Smooth muscle cell (in vitro differentiated cells): Measurements from ENCODE around the gene SLC2A11. TPM values are rescaled to one million over a fixed set of nuclear protein-coding genes. Genes with fewer than 3 reads are reported as not detected.

Source experiments
- DNase-seq: peaks from one replicate; lab custom pipeline; 2025; ENCODE audit not compliant: unreplicated experiment; lab: John Stamatoyannopoulos, UW
- H2AFZ ChIP-seq: fragments of 200-600 bp; sonication (generic); 2 replicates; pipeline ENCODE4 v1.6.0; 2016; ENCODE audit warnings: antibody characterized with exemption, low read depth, mild to moderate bottlenecking
- H3F3A ChIP-seq: fragments of 200-600 bp; sonication (generic); 2 replicates; pipeline ENCODE4 v1.6.0; 2017; ENCODE audit warnings: antibody characterized with exemption, low read depth
- H3K27ac ChIP-seq: fragments of 200-600 bp; sonication (generic); 2 replicates; pipeline ENCODE4 v1.5.1; 2016; ENCODE audit warnings: low read depth, mild to moderate bottlenecking
- H3K27me3 ChIP-seq: fragments of 200-600 bp; sonication (generic); 2 replicates; pipeline ENCODE4 v1.6.1; 2016; ENCODE audit warnings: low read depth, mild to moderate bottlenecking
- H3K36me3 ChIP-seq: fragments of 200-600 bp; sonication (generic); 2 replicates; pipeline ENCODE4 v1.5.1; 2016; ENCODE audit warnings: low read depth
- H3K4me1 ChIP-seq: fragments of 200-600 bp; sonication (generic); 2 replicates; pipeline ENCODE4 v1.5.1; 2016; ENCODE audit warnings: low read depth
- H3K4me2 ChIP-seq: fragments of 200-600 bp; sonication (generic); 2 replicates; pipeline ENCODE4 v1.6.0; 2016; ENCODE audit warnings: mild to moderate bottlenecking
- H3K4me3 ChIP-seq: fragments of 200-600 bp; sonication (generic); 2 replicates; pipeline ENCODE4 v1.5.1; 2016; ENCODE audit warnings: mild to moderate bottlenecking
- H3K79me2 ChIP-seq: fragments of 200-600 bp; sonication (generic); 2 replicates; pipeline ENCODE4 v1.6.0; 2016; ENCODE audit warnings: low read depth, mild to moderate bottlenecking
- H3K9ac ChIP-seq: fragments of 200-600 bp; sonication (generic); 2 replicates; pipeline ENCODE4 v1.6.0; 2016; ENCODE audit warnings: low read depth
- H3K9me3 ChIP-seq: fragments of 200-600 bp; sonication (generic); replicated peaks from 2 replicates; pipeline ENCODE4 v1.5.1; 2016; ENCODE audit warnings: low read depth
- H4K20me1 ChIP-seq: fragments of 200-600 bp; sonication (generic); 2 replicates; pipeline ENCODE4 v1.6.0; 2016; ENCODE audit warnings: low read depth
- WGBS: methylation state at CpG from one replicate; pipeline ENCODE4 v1.1.7; 2016; ENCODE audit warnings: low lambda C conversion rate; 5-methylcytosine and 5-hydroxymethylcytosine counted together
- polyA plus RNA-seq: library from polyadenylated mRNA; unstranded; fragments of >200 nt; fragmentation: Nextera tagmentation; extraction: Ambion mirVana; gene quantifications from 2 replicates; pipeline ENCODE4 v1.2.1, GENCODE V29; 2016
- total RNA-seq: library from RNA; depleted of rRNA; stranded (reverse); fragments of >200 nt; gene quantifications from 2 replicates; pipeline ENCODE4 v1.2.3, GENCODE V29; 2014
- TF ChIP-seq, protein P1 (sequence below): fragments of 200-600 bp; sonication (generic); IDR thresholded peaks from 2 replicates; pipeline ENCODE4 v1.5.1; 2017; ENCODE audit warnings: borderline replicate concordance, mild to moderate bottlenecking, antibody characterized with exemption; ENCODE audit not compliant: insufficient read depth, poor library complexity, severe bottlenecking

SLC2A11 gene
- total and polyA plus RNA-seq, 2 experiments from 2014 or later, result 3.5 to 9.5 TPM

GRCh38 chr22:23883658-23884057 lies 26.0 kb downstream of the SLC2A11 start:
- WGBS, result 98% methylated on average over 9 of the region's 9 CpGs
- Histone ChIP-seq H3K4me1 (no peaks in the 10 kb centered on the region), H2AFZ (no peak overlapping the region), H3K9me3 (no peaks in the 10 kb centered on the region), H3K27ac (no peak overlapping the region), H3K27me3 (no peaks in the 10 kb centered on the region), H3K36me3 (no peaks in the 10 kb centered on the region), H3K9ac (no peak overlapping the region), H4K20me1 (no peaks in the 10 kb centered on the region), H3F3A (no peaks in the 10 kb centered on the region), H3K79me2 (no peaks in the 10 kb centered on the region), H3K4me2 (no peak overlapping the region), H3K4me3 (no peak overlapping the region)
- no peak for DNase-seq
- TF ChIP-seq, protein P1, sequence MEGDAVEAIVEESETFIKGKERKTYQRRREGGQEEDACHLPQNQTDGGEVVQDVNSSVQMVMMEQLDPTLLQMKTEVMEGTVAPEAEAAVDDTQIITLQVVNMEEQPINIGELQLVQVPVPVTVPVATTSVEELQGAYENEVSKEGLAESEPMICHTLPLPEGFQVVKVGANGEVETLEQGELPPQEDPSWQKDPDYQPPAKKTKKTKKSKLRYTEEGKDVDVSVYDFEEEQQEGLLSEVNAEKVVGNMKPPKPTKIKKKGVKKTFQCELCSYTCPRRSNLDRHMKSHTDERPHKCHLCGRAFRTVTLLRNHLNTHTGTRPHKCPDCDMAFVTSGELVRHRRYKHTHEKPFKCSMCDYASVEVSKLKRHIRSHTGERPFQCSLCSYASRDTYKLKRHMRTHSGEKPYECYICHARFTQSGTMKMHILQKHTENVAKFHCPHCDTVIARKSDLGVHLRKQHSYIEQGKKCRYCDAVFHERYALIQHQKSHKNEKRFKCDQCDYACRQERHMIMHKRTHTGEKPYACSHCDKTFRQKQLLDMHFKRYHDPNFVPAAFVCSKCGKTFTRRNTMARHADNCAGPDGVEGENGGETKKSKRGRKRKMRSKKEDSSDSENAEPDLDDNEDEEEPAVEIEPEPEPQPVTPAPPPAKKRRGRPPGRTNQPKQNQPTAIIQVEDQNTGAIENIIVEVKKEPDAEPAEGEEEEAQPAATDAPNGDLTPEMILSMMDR, result no peak

DNA sequence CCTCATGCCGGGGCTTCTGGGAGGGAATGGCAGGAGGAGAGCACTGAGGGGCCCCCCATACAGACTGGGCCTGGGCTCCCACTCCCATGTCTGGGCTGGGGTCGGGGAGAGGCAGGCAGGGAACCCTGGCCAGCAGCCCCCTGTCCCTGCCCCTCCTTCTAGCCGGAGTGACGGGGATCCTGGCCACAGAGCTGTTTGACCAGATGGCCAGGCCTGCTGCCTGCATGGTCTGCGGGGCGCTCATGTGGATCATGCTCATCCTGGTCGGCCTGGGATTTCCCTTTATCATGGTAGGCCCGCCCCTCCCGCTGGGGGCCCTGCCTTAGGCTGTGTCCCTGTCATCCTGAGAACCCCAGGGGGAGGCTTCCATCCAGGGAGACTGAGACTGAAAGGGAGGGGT lies 26.5 kb downstream of the SLC2A11 start:
- H3F3A ChIP-seq, result no peaks in the 10 kb centered on the region
- no peaks in the 10 kb centered on the region for H3K27me3 ChIP-seq
- H4K20me1 ChIP-seq, result no peaks in the 10 kb centered on the region
- H3K36me3 ChIP-seq, result no peaks in the 10 kb centered on the region
- no peak overlapping the region for H3K27ac ChIP-seq
- no peaks in the 10 kb centered on the region for H3K4me1 ChIP-seq
- no peak for DNase-seq
- H3K4me2 ChIP-seq, result no peak overlapping the region
- no peaks in the 10 kb centered on the region for H3K9me3 ChIP-seq
- H3K9ac ChIP-seq, result no peak overlapping the region
- no peak overlapping the region for H2AFZ ChIP-seq
- no peaks in the 10 kb centered on the region for H3K79me2 ChIP-seq
- TF ChIP-seq, protein P1, result no peak
- 68% methylated on average over 9 of the region's 9 CpGs for WGBS
- H3K4me3 ChIP-seq, result no peak overlapping the region

- H3K4me1 ChIP-seq, result no peaks in the 10 kb centered on the region
- no peaks in the 10 kb centered on the region for H3K36me3 ChIP-seq
- no peaks in the 10 kb centered on the region for H3K79me2 ChIP-seq
- H3K27me3 ChIP-seq, result no peaks in the 10 kb centered on the region
- H3K9ac ChIP-seq, result peak overlapping the region; percentile 23
- peaks cover 4% of the 10 kb centered on the region for H3F3A ChIP-seq
- DNase-seq, result no peak
- peak overlapping the region; percentile 71 for H3K27ac ChIP-seq
- 79% methylated on average over 8 of the region's 11 CpGs for WGBS
- H3K4me2 ChIP-seq, result no peak overlapping the region
- no peak overlapping the region for H3K4me3 ChIP-seq
- no peaks in the 10 kb centered on the region for H3K9me3 ChIP-seq
- H4K20me1 ChIP-seq, result no peaks in the 10 kb centered on the region
- no peak overlapping the region for H2AFZ ChIP-seq
- TF ChIP-seq, protein P1, result no peak
Observed at GRCh38 chr22:23888615-23889401, 31.1 kb downstream of the SLC2A11 start.

DNA sequence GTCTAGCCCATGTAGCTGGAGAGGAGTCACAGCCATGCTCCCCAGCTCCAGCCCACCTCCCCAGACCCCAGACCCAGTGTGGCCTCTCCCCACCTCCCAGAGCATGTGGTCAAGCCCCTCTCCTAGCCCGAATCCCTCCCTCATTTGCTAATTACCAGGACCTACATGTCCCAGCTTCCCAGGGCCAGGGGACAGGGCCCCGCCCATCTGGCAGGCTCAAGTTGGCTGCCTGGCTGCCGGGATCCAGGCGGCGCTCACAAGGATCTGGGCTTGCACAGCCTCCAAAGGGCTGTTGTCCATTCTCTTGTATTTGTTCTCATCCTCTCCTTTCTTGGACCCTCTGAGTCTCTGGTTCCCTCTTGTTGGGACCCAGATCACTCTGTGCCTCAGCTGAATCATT lies 31.9 kb downstream of the SLC2A11 start:
- H3K79me2 ChIP-seq, result no peaks in the 10 kb centered on the region
- no peak overlapping the region for H3K9ac ChIP-seq
- no peaks in the 10 kb centered on the region for H3K36me3 ChIP-seq
- DNase-seq, result no peak
- no peaks in the 10 kb centered on the region for H4K20me1 ChIP-seq
- no peak overlapping the region for H3K4me3 ChIP-seq
- no peak overlapping the region for H2AFZ ChIP-seq
- no peaks in the 10 kb centered on the region for H3K4me1 ChIP-seq
- peaks cover 4% of the 10 kb centered on the region for H3F3A ChIP-seq
- no peak overlapping the region for H3K27ac ChIP-seq
- TF ChIP-seq, protein P1, result no peak
- no peaks in the 10 kb centered on the region for H3K9me3 ChIP-seq
- H3K27me3 ChIP-seq, result no peaks in the 10 kb centered on the region
- 80% methylated on average over 5 of the region's 5 CpGs for WGBS
- H3K4me2 ChIP-seq, result no peak overlapping the region
